Measurements from ENCODE around the gene BLM.
"Not testable (repeated sequence)": the region's sequence is repeated elsewhere in the genome, so short reads cannot be mapped to it uniquely, and the experiment has no call there.

The BLM gene

DNA sequence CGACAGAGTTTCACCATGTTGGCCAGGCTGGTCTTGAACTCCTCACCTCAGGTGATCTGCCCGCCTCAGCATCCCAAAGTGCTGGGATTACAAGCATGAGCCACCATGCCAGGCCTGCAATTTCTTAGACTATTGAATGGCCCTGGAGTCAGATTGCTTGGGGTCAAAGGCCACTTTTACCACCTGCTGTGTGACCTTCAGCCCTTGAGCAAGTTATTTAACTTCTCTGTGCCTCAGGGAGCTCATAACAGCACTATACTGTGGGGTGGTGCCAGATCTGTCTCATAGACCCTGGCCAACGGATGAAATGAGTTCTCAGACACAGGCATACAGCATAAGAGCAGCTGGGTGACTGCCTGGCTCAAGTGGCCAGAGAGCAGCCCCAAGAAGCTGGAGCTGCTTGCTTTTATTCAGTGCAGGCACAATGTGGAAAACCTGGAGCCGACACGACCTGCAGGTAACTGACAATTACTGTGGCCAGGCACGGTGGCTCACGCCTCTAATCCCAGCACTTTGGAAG is 106.4 kb downstream of the BLM start:
- DNase-seq = no peak

DNA sequence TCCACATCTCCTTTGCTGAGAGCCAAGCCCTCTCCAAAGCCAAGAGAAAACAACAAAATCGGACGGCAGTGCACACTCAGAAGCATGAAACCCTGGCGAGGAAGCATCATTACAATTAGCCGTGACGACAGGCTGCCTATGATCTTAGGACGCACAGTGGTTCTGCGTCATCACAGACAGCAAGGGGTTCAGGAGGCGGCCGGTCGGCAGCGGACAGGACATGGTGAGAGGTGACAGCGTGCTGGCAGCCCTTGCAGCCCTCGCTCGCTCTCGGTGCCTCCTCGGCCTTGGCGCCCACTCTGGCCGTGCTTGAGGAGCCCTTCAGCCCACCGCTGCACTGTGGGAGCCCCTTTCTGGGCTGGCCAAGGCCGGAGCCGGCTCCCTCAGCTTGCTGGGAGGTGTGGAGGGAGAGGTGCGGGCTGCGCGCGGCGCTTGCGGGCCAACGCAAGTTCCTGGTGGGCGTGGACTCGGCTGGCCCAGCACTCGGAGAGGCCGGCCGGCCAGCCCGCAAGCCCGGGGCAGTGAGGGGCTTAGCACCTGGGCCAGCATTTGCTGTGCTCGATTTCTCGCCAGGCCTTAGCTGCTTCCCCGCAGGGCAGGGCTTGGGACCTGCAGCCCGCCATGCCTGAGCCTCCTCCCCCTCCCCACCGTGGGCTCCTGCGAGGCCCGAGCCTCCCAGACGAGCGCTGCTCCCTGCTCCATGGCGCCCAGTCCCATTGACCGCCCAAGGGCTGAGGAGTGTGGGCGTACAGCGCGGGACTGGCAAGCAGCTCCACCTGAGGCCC is 108.2 kb downstream of the BLM start:
- not testable (repeated sequence) for DNase-seq

DNA sequence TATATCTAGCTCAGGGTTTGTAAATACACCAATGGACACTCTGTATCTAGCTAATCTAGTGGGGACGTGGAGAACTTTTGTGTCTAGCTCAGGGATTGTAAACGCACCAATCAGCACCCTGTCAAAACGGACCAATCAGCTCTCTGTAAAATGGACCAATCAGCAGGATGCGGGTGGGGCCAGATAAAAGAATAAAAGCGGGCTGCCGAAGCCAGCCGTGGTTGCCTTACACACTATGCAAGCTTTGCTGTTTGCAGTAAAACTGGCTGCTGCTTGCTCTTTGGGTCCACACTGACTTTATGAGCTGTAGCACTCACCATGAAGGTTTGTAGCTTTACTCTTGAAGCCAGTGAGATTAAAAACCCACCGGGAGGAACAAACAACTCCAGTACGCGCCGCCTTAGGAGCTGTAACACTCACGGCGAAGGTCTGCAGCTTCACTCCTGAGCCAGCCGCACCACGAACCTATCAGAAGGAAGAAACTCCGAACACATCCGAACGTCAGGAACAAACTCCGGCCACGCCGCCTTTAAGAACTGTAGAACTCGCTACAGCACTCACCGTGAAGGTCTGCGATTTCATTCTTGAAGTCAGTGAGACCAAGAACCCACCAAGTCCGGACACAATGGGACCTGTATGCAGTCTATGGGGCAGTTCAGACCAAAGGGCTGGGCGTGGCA is 109.2 kb downstream of the BLM start:
- not testable (repeated sequence) for DNase-seq

DNA sequence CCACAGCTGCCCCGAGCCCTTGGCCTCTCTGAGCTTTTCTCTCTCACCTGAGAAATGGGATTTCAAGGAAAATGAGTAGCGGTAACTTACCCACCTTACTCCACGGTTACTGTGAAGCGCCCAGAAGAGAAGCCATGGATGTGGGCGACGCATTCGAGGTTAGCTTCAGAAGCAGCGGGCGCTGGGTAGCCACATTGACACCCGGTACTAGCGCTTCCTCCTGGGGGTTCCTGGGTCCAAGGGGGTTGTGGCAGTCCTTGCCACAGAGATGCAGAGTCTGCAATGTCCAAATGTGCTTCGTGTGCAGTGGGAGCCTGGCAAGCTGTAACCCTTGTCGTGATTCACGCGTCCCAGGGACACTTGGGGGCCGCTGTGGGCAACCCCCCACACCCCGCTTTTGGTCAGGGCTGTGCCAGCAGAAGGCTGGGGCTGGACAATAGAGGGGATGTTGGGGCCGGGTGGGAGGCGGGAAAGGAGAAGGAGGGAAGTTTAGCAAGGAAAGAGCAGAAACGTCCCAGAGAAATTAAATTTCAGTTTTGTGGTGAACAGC is 109.8 kb downstream of the BLM start:
- no peak for DNase-seq

DNA sequence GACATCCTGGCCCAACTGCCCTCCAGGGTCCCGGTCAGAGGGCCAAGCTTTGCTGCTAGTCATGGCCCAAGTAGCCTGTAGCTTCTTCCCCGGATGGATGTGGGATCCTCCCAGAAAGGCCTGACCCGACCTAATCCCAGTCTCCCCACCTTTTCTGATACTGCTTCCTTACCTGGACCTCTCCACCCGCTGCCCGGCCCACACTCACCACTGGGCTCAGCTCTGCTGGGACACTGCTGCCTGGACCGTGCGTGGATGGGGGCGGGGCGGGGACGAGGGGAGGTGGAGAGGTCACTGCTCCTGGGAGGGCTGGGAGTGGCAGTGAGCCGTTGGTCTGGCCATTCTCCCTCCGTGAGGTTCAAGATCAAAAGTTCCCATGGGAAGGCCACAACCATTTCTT is 111.0 kb downstream of the BLM start:
- DNase-seq = no peak

DNA sequence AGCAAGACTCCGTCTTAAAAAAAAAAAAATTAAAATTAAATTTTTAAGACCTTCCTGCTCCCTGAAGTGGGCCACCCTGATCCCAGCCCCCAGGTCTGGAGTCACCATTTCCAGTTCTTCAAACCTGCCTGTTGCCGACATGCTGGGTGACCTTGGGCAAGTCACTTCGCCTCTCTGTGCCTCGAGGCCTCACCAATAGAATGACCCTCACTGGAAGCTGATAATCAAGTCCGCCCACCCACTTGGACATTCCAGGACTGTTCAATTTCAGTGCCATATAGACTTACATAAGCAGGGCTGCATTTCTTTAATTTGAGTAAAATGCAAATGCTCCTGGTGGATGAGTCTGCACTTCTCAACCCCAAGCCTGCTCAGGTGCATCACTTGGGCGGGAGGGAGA is 112.0 kb downstream of the BLM start:
- no peak for DNase-seq

DNA sequence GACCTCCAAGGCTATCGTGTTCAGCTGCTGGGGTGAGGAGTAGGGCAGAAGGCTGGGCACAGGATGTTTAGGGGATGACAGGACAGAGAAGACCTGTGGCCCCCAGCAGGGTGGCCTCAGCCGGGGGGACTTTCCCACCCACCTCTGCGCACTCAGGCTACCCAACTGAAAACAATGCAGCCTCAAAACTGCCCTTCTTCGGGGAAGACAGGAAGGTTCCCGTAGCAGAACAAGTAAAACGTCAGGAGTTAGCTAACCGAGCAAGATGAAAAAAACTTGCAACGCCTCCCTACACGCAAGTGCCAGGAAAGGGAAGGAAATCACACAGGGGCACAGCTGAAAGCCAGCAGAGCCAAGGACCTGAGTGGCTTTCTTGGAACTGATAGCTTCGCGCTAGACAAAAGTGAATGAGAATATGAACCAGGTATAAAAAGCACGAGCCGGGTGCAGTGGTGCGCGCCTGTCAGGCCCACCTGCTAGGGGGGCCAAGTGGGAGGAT is 112.8 kb downstream of the BLM start:
- DNase-seq = no peak

DNA sequence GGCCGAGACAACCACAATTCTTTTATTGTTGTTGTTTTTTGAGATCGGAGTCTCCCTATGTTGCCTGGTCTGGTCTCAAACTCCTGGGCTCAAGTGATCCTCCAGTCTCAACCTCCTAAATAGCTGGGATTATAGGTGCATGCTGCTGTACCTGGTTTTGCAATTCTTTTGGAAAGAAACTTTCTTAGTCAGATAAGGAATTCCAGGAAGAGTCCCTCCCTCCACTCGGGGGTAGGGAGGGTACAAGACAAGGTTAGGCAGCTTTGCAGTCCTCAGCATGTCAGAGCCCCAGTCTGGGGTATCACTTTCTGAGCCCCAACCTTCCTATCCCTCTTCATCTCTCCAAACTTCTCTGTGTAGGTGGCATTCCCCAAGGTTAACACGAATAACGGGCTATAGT is 117.5 kb downstream of the BLM start:
- no peak for DNase-seq

DNA sequence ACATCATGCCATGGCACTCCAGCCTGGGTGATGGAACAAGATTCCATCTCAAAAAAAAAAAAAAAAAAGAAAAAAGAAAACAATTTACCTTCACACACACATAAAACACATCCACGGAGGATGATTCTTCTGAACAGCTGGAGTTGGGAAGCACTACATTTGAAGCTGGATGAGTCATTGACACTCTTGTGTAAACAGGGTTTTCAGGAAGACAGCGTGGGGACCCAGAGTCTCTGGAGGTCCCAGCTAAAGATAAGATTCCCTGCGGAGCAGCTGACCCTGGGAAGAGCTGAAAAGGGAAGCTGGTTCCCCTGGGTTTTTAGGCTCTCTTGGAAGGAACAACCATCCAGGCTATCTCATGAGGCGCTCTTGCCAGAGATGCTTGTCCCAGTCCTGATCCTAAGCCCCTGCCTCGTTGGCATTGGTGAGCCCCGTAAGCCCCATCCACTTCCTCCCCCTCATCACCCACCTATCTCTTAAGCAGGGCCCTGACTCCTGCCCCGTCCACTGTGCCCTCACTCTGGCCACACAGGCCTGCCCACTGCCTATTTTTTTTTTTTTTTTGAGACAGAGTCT is 119.2 kb downstream of the BLM start:
- no peak for DNase-seq

DNA sequence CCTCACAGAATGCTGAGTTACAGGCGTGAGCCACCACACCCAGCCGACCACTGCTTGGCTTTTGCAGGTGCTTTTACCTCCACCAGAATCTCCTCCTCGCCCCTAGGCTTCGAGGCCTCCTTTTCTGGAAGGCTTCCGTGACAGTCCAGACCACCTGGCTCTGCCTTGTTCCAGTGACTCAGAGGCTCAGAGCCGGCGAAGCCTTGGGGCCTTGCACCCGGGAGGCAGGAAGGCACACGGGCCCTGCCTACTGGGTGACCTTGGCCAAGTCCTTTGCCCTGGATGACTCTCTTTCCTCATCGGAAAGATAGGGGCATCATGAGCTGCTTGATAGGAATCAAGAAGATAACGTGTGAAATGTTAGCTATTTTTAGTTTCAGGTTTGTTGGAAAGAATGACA is 119.9 kb downstream of the BLM start:
- DNase-seq = no peak

DNA sequence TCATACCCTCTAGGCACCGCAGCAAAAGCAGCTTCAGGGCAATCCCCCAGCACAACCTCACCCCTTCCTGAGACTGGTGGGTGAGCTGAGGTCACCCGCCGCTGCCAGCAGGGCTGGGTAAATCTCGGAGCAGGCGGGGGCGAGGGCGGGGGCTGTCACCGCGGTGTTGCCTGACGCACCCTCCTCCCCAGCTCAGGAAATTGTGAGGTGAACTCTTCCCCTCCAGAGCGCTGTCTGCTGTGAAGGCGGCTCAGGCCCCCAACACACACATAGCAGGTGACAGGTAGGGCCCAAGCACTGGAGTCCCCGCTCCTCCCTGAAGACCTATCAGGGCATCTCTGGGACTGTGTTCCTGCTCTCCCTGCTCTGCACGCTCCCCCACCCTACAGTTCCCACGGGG is 121.0 kb downstream of the BLM start:
- no peak for DNase-seq

DNA sequence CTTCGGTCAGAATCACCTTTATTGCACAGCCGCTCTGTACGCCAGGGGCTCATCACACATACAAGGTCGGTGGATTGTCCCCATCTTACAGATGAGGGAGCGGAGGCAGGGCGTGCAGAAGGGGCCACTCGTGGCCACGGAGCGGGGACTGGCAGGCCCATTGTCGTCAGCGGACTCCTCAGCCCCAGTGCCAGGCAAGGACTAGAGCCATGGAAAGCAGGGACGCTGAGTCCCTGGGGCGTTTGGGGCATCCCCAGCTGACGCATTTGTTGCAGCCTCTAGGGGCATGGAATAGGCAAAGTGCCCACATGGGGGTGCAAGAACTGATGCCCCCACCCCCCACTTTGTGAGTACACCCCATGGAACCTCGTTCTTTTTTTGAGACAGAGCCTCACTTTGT is 121.4 kb downstream of the BLM start:
- DNase-seq = no peak

DNA sequence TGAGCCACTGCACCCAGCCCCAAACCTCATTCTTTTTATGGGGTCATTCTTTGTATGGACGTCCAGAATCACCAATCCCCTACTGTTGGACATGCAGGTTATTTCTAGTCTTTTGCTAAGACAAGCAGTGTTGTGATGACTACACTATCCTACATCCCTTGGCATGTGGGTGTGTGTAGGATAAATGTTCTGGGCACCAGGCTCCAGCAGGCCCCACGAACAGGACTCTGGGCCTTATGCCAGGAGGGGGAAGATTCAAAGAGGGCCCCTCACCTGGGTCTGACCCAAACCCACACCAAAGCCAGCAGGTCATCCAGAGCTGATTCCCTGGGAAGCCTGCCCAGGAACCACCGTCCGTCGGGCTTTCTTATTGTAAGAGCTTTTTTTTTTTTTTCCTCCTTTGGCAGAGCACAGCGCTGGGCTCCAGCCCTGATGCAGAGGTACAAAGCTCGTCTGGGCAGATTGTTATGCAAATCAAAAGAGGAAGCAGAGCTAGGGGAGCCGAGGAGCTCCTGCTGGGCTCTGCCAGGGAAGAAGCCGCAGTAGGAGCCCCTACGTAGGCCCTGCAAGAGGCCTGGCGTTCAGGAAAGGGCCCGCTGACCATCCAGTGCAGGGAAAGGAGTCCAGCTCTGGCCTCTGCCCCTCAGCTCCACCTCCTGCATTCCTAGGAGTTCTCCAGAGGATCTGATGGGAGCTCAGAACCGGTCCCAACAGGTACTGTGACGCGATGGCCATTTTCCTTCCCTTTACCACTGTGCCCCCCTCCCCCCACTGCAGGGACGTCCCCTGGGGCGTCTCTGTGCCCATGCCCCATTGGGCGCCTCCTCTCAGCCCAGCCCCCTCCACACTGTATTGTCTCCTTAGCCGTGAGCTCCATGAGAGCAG is 122.3 kb downstream of the BLM start:
- peak; percentile 36 for DNase-seq

DNA sequence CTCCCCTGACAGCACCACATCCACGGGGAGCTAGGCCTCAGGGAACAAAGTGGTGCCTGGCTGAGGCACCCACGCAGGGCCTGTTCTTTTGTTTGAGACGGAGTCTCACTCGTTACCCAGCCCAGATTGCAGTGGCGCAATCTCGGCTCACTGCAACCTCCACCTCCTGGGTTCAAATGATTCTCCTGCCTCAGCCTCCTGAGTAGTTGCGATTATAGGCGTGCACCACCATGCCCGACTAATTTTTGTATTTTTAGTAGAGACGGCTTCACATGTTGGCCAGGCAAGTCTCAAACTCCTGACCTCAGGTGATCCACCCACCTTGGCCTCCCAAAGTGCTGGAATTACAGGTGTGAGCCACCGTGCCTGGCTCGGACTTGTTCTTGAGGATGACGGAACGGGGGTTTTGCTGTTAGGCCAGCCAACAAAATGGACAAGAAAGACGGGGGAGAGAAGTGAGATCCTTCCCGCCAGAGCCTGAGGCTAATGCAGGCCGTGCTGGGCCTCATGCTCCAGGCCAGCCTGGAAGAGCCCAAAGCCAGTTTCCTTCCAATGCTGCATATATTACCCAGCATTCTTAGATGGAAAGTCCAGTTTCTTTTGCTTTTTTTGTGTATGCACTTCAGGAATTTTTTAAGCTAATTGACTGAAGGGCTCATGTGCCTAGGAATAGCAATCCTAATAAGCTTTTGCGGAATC is 123.2 kb downstream of the BLM start:
- DNase-seq = no peak

DNA sequence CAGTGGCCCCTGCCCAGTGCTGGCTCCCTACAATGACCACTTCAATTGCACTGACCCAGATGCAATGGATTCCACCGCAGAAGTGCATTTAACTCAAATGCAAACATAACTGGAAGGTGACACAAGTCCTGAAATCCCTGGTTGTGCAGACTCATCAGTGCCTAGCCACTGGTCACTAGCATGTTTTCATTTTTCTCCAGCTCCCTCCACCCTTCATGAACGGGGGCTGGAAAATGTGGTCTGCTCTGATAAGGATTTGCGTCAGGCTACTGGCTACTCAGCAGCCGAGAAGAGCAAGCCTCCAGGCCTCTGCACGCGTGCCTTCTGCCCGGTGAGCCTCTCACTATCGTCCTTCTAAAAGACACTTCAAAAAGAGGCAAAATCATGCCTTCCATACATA is 123.8 kb downstream of the BLM start:
- no peak for DNase-seq

DNA sequence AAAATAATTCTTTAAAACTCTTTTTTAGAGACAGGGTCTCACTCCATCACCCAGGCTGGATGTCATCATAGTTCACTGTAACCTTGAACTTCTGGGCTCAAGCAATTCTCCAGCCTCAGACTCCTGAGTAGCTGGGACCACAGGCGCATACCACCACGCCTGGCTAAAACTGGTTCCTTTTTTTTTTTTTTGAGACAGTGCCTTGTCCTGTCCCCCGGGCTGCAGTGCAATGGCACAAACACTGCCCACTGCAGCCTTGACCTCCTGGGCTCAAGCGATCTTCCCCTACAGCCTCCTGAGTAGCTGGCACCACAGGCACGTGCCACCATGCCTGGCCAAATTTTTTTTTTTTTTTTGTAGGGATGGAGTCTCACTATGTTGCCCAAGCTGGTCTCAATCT is 127.5 kb downstream of the BLM start:
- DNase-seq = no peak

DNA sequence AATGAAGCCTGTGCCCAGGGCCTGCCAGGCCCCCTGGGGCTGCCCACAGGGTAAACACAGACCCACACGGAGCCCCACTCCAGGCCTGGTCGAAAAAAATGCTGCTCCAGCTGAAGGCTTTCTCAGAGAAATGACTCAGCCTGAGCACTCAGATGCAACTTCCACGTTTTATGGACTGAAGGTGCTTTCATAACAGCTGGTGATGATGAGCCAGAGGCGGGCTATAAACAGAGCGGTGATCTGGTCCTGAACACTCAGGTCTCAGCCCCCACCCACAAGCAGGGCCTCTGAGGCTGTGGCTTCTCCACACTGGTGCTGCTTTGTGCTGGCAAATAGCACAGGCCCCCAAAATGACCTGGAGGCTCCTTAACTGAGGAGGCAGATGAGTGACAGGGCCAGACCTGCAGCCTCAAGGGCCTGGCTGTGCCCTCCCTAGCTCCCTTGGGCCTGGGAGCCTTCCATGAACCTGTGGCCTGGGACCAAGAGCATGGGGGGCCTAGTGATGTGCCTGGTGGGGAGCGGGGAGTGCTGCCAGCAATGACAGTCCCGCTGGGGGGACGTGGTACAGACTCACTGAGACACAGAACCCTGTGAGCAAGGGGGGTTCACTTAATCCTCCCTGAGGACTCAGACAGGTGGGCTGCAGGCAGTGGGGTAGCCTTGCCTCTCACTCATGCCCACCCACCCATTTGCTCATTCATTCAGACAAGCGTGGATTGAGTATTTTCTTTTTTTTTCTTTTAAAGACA is 128.2 kb downstream of the BLM start:
- DNase-seq = no peak

DNA sequence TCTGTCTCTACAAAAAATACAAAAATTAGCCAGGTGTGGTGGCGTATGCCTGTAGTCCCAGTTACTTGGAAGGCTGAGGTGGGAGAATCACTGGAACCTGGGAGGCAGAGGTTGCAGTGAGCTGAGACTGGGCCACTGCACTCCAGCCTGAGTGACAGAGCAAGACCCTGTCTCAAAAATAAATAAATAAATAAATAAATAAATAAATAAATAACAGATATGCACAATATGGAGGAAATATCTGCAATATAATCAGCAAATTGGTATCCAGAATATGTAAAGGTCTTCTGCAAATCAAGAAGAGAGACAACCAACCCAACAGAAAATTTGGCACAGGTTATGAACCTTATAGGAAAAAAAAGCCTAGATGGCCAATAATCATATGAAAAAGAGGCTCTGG is 132.3 kb downstream of the BLM start:
- DNase-seq = not testable (repeated sequence)

DNA sequence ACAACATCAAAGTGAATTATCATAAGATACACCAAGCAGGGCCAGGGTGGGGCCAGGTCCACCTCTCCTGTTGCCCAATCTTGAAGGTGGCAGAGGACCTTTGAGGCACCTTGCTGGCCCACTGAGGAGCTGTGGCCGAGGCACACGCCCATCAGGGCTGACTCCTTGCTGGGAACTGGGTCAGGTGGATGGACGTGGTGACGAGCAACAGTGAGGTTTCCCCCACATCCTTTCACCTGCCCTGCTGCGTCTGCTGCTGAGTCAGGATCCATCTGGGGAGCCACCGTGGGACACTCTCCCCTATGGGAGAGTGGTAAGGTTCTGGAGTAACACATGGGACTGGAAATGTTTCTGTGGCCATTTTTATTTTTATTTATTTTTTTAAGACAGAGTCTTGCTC is 134.0 kb downstream of the BLM start:
- no peak for DNase-seq

DNA sequence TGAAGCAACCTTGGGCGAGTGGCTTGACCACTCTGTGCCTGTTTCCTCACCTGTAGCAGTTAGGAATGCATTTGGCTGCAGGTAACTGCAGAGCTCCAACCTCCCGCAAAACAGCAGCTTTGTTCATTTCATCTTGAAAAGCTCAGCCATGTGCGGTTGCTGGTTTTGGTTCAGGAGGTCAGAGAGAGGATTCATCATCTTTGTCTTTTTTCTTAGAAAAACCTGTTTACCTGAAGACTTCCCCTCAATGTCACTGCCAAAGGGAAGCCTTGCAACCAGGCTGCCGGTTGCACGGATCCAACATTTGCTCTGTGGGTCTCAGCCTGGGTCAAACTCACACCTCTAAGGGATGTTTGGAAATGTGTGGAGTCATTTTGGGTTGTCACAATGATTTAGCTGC is 134.8 kb downstream of the BLM start:
- no peak for DNase-seq

DNA sequence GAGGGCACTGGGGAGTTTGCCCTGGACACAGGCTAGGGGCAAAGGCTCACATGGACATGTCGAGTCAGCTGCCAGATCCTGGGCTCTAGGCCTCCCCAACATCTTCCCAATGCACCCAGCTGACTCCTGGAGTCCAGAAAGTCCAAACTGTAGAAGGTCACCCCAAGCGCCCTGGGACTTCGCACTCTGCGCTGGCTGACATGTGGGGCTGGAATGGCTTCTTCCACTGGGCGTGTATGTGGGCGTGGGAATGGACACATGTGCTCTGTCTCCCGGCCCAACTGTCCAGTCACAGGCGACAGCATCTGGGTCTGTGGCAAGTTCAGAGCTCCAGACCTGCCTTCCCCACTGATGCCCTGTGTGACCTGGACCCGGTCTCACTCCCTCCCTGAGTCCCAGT is 138.0 kb downstream of the BLM start:
- no peak for DNase-seq

Data from NCI-H1048 (cell line).